A673 (cell line): ENCODE measurements around the gene GALM.

Source experiments
- CTCF ChIP-seq: fragments of 300-800, 200-600 bp; sonication (generic); conservative IDR thresholded peaks from 2 replicates; pipeline ENCODE4 v1.5.1; 2017; ENCODE audit warnings: low read depth, mild to moderate bottlenecking, antibody characterized with exemption, low read length, moderate library complexity, mixed read lengths
- EZH2 ChIP-seq: fragments of 200-600 bp; sonication (generic); IDR thresholded peaks from 2 replicates; pipeline ENCODE4 v1.6.1; 2017; ENCODE audit warnings: borderline replicate concordance, low read depth, mild to moderate bottlenecking, mixed read lengths, antibody characterized with exemption, low read length; ENCODE audit not compliant: poor library complexity, severe bottlenecking

DNA sequence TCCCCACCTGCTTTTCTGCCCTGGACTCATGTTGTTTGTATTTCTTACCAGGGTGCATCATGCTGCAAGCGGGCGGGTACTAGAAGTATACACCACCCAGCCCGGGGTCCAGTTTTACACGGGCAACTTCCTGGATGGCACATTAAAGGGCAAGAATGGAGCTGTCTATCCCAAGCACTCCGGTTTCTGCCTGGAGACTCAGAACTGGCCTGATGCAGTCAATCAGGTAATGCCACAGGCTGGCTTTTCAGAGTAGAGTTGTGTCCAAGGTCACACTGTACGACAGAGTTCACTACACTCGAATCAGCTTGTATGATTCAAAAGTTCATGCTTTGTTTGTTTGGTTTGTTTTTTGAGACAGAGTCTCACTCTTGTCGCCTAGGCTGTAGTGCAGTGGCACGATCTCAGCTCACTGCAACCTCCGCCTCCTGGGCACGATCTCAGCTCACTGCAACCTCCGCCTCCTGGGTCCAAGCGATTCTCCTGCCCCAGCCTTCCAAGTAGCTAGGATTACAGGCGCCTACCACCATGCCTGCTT, 65.8 kb downstream of the GALM start:
- no peak for TF ChIP-seq EZH2
- no peak for TF ChIP-seq CTCF
